K562 (cell line): ENCODE data around the gene INHBE. TPM values are rescaled to one million over a fixed set of nuclear protein-coding genes. Genes with fewer than 3 reads are reported as not detected.

Experiments
- AFF4 ChIP-seq: sonication (generic); formaldehyde crosslinking; IDR thresholded peaks from 2 replicates; pipeline ENCODE4 v1.8.0; 2023; ENCODE audit warnings: mild to moderate bottlenecking, missing genetic modification reagents
- CBX1 ChIP-seq: sonication (generic); IDR thresholded peaks from 2 replicates; pipeline ENCODE4 v1.6.1; 2016; ENCODE audit warnings: antibody characterized with exemption, low read depth, mild to moderate bottlenecking
- ETV5 ChIP-seq: sonication (generic); formaldehyde crosslinking; IDR thresholded peaks from 2 replicates; pipeline ENCODE4 v1.4.0; 2020; ENCODE audit warnings: low read depth, mild to moderate bottlenecking, missing genetic modification reagents
- HDAC8 ChIP-seq: fragments of 450-650 bp; IDR thresholded peaks from 2 replicates; pipeline ENCODE4 v1.6.1; 2016; ENCODE audit warnings: mild to moderate bottlenecking, missing genetic modification characterization, moderate library complexity, missing compliant biosample characterization
- HNRNPH1 ChIP-seq: fragments of 200-400 bp; formaldehyde crosslinking; optimal IDR thresholded peaks from 2 replicates; pipeline ENCODE3; 2017; ENCODE audit warnings: low read depth, mild to moderate bottlenecking, low read length, moderate library complexity
- KAT7 ChIP-seq: sonication (generic); formaldehyde crosslinking; IDR thresholded peaks from 2 replicates; pipeline ENCODE4 v1.8.0; 2022; ENCODE audit warnings: missing genetic modification reagents, mild to moderate bottlenecking, borderline replicate concordance
- NFRKB ChIP-seq: fragments of 450-650 bp; IDR thresholded peaks from 2 replicates; pipeline ENCODE4 v1.6.1; 2016; ENCODE audit warnings: low read depth
- NR4A1 ChIP-seq, 2 experiments: fragments of 250-450 bp in 1 of 2; fragments of 450-650 bp in 1 of 2; sonication (Bioruptor Pico) in 1 of 2; IDR thresholded peaks; 2 replicates each; pipeline versions ENCODE4 v1.4.0 to v1.6.1; 2016 to 2020; ENCODE audit warnings: mild to moderate bottlenecking in 2 of 2, missing compliant biosample characterization in 1 of 2, missing genetic modification characterization in 1 of 2, moderate library complexity in 1 of 2
- PBX2 ChIP-seq, 2 experiments: IDR thresholded peaks in 1 of 2; conservative IDR thresholded peaks in 1 of 2; 2 replicates each; pipeline ENCODE4 v1.6.1; 2016; ENCODE audit warnings: low read depth in 2 of 2, mild to moderate bottlenecking in 1 of 2, missing compliant biosample characterization in 1 of 2, missing genetic modification characterization in 1 of 2, moderate library complexity in 1 of 2
- SP1 ChIP-seq: sonication (generic); formaldehyde crosslinking; IDR thresholded peaks from 2 replicates; pipeline ENCODE4 v1.8.1; 2022; ENCODE audit warnings: mild to moderate bottlenecking, missing genetic modification reagents
- SRSF9 ChIP-seq: fragments of 200-400 bp; formaldehyde crosslinking; IDR thresholded peaks from 2 replicates; pipeline ENCODE4 v1.6.1; 2017; ENCODE audit warnings: low read depth, low read length, borderline replicate concordance
- STAT5B ChIP-seq: fragments of 250-450 bp; sonication (Bioruptor Pico); IDR thresholded peaks from 2 replicates; pipeline ENCODE4 v1.8.0; 2021; ENCODE audit warnings: mild to moderate bottlenecking, inconsistent platforms
- YY1 ChIP-seq, 3 experiments: IDR thresholded peaks; 2 replicates each; pipeline ENCODE4 v1.6.1; 2011; ENCODE audit warnings: low read length in 2 of 3, mild to moderate bottlenecking in 2 of 3, moderate library complexity in 2 of 3, borderline replicate concordance in 1 of 3, control low read depth in 1 of 3, low read depth in 1 of 3; ENCODE audit not compliant: insufficient read depth in 3 of 3, insufficient replicate concordance in 2 of 3, control insufficient read depth in 1 of 3, insufficient read length in 1 of 3; ENCODE audit errors: extremely low read depth in 1 of 3
- ZC3H4 ChIP-seq: sonication (generic); formaldehyde crosslinking; IDR thresholded peaks from 2 replicates; pipeline ENCODE4 v1.9.0; 2021; ENCODE audit warnings: missing genetic modification reagents, borderline replicate concordance
- ZNF699 ChIP-seq: fragments of 250-450 bp; sonication (Bioruptor Pico); IDR thresholded peaks from 2 replicates; pipeline ENCODE4 v1.8.0; 2021; ENCODE audit warnings: mild to moderate bottlenecking, moderate library complexity; ENCODE audit not compliant: insufficient replicate concordance
- polyA plus RNA-seq, 8 experiments: library from polyadenylated mRNA; depleted of rRNA in 4 of 8; stranded (reverse) in 5 of 8; unstranded in 3 of 8; fragments of >200 nt; fragmentation: Nextera tagmentation in 2 of 8; fragmentation: Illumina TruSeq in 1 of 8; extraction: Ambion mirVana in 2 of 8; extraction: Trizol in 1 of 8; gene quantifications; 2 replicates each; pipeline versions ENCODE4 v1.2.1 to v1.2.3, GENCODE V29; 2011 to 2014; ENCODE audit warnings: inconsistent platforms in 1 of 8, missing spikeins in 1 of 8
- total RNA-seq, 7 experiments: library from RNA; depleted of rRNA in 6 of 7; stranded (reverse); fragments of >200 nt in 6 of 7; fragmentation: Illumina TruSeq in 2 of 7; extraction: Trizol in 2 of 7; gene quantifications; 2 replicates each; pipeline versions ENCODE4 v1.2.1 to v1.2.3, GENCODE V29; 2011 to 2021; ENCODE audit warnings: low replicate concordance in 1 of 7
- TF ChIP-seq, protein P1 (sequence below): fragments of 250-450 bp; sonication (Bioruptor Pico); IDR thresholded peaks from 2 replicates; pipeline ENCODE4 v1.4.0; 2020; ENCODE audit warnings: borderline replicate concordance

INHBE gene
- total and polyA plus RNA-seq, 9 of the 15 experiments (the other 6 are each of a cell fraction or from before 2014, with no cell fraction given) = 0.94 to 9.9 (median 7.3) TPM

- TF ChIP-seq YY1 (IDR thresholded peaks at IDR 0.05; ENCODE audit: borderline replicate concordance in 1 of 3, control insufficient read depth in 1 of 3, extremely low read depth in 1 of 3, insufficient read depth in 3 of 3, insufficient read length in 1 of 3, insufficient replicate concordance in 2 of 3, low read depth in 1 of 3, low read length in 2 of 3) (no peak), ETV5 (CRISPR knock-in tag) (0 out of 2 replicates have a peak, but pooled peaks have one; percentile 40), ZC3H4 (0 out of 2 replicates have a peak, but pooled peaks have one; percentile 29), AFF4 (peak; percentile 1; the same call in 1 of the 2 replicates), NFRKB (peak; percentile 85; the same call in 1 of the 2 replicates), SRSF9 (no peak), CBX1 (0 out of 2 replicates have a peak, but pooled peaks have one; percentile 0), KAT7 (CRISPR knock-in tag) (peak; percentile 78; the same call in 1 of the 2 replicates), HNRNPH1 (no peak), HDAC8 (0 out of 2 replicates have a peak, but pooled peaks have one; percentile 21), ZNF699 (CRISPR knock-in tag) (no peak), SP1 (0 out of 2 replicates have a peak, but pooled peaks have one; percentile 9), PBX2 (CRISPR knock-in tag; IDR thresholded peaks at IDR 0.05; ENCODE audit: low read depth) (no peak), PBX2 (tag; conservative IDR thresholded peaks at IDR 0.05; ENCODE audit: low read depth) (no peak), NR4A1 (CRISPR knock-in tag; IDR thresholded peaks at IDR 0.05) (no peak), NR4A1 (tag; IDR thresholded peaks at IDR 0.05) (peak; percentile 22; the same call in 1 of the 2 replicates), STAT5B (no peak)
- TF ChIP-seq, protein P1, sequence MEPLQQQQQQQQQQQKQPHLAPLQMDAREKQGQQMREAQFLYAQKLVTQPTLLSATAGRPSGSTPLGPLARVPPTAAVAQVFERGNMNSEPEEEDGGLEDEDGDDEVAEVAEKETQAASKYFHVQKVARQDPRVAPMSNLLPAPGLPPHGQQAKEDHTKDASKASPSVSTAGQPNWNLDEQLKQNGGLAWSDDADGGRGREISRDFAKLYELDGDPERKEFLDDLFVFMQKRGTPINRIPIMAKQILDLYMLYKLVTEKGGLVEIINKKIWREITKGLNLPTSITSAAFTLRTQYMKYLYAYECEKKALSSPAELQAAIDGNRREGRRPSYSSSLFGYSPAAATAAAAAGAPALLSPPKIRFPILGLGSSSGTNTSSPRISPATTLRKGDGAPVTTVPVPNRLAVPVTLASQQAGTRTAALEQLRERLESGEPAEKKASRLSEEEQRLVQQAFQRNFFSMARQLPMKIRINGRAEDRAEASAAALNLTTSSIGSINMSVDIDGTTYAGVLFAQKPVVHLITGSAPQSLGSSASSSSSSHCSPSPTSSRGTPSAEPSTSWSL = no peak
These were observed 452 bp downstream of the INHBE start (continued) for GRCh38 chr12:57455374-57456144.
